NCI-H345 (cell line): ENCODE data around the gene TBC1D9B.

Experiments
- DNase-seq: peaks from one replicate; lab custom pipeline; 2025; lab: John Stamatoyannopoulos, UW

The TBC1D9B gene

DNA sequence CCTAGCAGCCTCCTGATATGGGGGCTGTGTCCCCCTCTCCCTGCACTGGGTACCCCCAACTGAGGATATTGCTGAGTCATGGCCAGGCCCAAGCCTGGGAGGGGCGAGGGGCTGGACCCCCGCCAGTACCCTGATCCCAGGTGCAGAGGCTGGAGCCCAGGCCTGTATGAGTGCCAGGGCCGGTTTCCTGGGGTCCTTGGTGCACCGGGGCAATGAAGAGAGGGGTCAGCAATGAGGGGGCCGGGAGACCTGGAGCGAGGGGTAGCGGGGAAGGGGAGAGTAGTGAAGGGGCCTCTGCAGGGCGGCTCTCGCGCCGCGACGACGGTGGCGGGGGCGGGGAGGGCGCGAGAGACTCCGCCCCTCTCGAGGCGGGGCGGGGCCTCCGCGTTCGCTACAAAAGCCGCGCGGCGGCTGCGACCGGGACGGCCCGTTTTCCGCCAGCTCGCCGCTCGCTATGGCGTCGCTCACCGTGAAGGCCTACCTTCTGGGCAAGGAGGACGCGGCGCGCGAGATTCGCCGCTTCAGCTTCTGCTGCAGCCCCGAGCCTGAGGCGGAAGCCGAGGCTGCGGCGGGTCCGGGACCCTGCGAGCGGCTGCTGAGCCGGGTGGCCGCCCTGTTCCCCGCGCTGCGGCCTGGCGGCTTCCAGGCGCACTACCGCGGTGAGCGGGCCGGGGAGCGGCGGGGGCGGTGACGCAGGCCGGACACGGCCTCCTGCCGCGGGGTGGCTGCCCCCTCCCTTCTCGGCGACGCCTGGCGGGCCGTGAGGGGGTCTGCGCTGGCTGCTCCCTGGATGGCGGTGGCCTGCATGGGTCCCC, 87.0 kb downstream of the TBC1D9B start, which contains the start of gene SQSTM1:
TSS of gene SQSTM1 (plus strand) at position 423 of the 815 bp plus-strand sequence. CDS start at position 455, 32 bp downstream.
- DNase-seq, result peak; percentile 85

DNA sequence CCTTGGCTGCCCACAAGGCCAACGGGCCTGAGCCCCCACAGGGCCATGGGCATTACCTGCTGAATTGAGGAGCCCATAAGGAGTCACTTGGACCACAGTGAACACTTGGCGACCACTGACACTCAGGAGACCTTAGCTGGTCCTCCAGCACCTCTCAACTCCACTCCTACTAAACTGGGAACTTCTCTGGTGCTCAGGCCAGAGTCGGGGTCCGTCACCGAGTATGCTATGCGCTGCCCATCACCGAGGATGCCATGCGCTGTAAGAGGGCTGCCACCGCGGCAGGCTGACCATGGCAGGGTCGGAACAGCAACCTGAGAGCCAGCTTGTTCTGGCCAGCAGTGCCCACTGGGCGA, 87.6 kb downstream of the TBC1D9B start:
- DNase-seq, result no peak

DNA sequence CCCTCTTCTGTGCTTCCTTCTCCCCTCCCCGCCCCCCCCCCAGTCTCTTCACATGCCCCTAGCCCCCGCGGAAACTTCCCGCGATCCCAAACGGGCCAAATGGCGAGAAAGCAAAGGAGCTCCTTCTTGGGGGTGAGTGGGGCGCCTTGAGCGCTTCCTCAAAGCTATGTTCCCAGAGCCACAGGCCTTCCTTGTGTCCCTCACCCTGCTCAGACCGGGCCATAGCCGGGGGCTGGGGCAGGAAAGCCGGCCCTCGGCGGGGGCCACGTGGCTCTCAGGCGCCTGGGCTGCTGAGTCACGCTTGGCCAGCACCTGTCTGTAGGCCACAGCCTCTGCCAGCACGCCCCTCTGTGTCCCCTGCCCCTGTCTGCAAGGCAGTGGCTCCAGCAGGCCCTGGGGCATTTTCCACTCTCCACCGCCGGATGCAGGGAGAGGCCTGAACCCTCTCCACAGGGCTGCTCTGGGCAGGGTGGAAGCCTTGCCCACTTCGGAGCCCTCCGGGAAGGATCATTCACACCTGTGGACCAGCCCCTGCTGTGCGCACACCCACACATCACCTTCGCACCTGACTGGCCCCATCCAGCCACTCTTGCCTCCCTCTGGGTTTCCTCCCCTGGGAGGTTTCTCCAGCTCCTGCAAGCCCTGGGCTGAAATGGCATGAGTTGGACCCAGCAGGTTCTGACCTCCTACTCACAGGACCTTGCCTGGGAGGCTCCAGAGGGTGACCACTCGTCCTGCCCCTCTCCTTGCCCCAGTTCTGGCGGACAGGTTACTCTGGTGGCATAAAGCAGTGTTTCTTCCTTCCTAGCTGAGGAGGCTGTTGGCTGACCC, 88.2 kb downstream of the TBC1D9B start:
- DNase-seq, result peak; percentile 70

DNA sequence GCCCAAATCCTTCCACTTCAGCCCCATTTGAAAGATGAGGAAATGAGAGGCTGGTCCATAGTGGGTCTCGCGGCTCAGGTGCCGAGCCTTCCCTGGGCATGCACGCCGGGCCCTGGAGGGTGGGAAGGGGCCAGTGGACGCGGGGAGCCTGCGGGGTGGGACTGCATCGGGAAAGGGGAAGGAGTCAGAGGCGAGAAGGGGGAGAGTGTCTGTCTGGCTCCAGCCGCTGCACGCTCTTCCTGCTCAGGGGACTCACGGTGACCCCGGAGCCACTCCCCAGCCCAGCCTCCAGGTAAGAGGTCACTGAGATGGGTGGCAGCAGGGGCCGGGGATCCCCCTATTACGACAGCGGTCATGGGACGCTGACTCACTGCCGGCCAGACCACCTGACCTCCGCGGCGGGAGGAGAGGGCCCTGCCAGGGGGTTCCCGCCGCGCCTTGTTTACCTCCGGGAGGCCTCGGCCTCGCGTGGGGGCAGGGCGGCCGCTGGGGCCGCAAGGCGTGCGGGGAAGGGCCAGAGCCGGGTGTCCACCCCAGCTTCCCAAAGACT, 88.9 kb downstream of the TBC1D9B start:
- DNase-seq, result peak; percentile 69

DNA sequence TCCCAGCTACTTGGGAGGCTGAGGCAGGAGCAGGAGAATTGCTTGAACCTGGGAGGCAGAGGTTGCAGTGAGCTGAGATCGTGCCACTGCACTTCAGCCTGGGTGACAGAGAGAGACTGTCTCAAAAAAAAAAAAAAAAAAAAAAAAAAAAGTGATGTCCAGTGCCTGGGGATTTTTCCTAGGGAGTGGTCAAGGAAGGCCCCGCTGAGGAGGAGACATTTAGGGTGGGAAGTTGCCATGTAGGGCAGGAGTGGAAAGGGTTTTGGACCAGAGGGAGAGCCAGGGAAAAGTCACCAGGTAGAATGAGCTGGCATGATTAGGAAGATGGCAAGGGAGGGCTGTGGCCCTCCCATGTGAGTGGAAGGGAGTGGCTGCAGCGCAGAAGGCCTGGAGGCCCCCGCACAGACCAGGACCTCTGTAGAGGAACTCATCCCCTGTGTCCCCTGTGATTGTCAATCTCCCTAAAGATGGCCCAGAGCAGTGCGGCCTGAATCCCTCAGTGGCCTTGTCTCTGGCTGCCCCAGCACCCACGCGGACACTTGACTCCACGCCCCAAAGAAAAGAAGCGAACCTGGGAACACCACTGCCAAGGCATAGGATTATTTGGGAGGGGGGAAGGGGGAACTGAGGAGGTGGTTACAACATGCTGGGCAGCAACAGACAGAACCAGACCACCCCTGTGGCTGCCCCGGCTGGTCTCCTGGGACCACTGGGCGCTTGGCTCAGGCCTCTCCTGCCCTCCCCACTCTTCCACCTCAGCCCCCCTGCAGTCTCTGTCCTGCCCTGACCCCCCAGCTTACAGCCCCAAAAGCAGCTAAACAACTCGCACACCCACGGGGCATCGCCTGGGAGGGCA, 89.6 kb downstream of the TBC1D9B start:
- DNase-seq, result no peak

DNA sequence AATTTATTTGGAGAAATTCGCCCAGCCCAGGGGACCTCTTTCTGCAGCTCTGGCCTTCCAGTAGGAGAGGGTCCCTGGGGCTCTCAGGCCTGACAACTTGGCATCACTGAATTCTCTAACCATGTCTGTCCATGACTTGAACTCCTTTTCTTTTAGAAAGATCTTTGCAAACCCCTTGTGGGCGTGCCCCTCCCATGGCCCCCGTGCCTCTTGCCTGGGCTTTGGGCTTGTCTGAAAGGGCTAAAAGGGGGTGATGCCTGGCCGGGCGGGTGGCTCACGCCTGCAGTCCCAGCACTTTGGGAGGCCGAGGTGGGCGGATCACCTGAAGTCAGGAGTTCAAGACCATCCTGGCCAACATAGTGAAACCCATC, 90.2 kb downstream of the TBC1D9B start:
- no peak for DNase-seq

DNA sequence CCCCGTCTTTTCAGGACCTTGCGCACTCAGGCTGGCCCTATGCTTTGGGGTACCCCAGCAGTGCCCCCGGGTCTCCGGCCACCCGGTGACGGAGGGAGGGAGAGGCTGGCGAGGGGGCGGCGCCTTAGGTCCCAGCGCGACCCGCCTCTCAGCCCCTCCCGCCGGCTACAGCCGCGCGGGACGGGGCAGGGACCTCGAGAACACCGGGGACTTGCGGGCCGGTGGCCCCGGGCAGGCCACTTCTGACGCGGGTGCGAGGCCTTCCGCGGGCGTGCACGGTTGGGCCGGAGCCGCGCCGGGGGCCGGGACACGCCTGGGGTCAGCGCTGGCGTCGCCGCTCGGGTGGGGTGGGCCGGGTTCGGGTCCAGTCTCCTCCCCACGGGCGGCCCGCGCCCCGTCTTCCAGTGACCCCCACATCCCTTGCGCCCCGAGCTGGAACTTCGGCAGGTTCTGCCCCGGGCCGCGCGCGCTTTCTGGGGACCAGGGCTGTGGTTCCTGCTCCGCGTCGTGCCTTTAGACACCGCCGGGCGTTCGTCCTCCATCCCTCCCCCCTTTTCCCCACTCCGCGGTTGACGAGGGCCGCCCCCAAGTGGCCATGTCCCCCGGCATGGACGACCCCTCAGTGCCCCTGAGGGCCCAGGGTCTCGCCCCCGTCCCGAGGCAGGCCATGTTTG, 90.8 kb downstream of the TBC1D9B start:
- DNase-seq, result no peak

DNA sequence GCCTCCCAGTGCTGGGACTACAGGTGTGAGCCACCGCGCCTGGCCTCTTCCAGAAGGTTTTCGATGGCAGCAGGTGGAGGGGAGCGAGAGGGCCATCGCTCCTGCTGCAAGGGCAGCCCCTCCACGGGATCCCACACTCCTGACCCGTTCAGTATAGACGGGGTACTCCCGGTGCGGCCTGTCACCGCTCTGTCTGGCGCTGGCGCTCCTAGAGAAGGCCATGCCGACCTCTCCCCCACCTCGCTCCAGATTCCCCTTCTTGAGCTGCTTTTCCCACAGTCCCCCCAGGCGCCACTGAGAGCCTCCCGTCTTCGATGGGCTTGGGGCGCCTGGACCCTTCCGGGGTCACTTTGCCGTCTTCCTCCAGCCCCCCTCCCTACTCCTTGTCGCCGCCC, 91.3 kb downstream of the TBC1D9B start:
- DNase-seq, result no peak

DNA sequence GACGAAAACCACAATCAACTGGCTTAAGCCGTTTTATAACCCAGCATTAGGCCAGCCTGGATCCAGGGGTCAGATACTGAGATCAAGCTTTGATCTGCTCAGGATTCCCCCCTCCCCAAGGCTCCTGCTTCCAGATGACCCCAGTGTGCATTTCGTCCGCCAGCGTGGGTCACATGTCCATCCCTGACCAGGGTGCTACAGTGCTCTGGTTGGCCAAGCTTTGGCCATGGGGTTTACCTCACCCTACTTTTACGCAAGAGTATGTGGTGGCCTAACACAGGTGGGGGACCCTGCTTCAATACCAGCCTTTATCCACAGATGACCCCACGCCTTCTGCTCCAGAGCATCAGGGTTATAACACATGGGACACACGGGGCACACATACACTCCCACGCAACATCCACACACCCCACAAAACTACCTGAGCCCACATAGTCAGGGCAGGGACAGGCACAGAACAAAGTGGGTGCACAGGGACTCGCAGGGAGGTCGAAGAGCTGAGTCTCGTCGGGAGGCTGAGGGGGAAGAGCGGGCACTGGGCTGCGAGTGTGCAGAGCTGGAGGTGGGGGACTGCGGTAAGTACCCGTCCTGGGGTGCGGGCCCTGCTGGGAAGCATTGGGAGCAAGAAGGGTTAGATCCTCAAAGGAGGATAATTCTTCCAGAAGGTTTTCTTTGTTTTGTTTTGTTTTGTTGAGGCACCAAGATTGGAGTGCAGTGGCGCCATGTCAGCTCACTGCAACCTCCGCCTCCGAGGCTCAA, 92.0 kb downstream of the TBC1D9B start:
- no peak for DNase-seq

DNA sequence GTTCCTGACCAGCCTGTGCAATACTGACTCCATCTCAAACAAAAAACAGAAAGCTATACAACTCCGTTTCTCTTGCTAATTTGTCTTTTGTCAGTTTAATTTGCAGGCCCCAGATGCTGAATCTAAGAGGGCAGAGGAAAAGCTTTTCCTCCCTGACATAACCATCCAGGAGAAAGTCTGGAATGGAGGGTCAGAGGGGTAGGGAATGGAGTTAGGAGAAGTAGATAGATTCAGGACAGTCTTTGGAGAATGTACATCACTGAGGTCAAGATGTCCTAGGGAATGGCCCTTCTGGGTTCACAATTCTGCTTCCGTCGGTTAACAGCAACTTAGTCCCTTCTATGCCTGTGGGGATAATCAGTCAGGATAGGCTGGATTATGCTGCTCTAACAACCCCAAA, 93.6 kb downstream of the TBC1D9B start:
- DNase-seq, result no peak

DNA sequence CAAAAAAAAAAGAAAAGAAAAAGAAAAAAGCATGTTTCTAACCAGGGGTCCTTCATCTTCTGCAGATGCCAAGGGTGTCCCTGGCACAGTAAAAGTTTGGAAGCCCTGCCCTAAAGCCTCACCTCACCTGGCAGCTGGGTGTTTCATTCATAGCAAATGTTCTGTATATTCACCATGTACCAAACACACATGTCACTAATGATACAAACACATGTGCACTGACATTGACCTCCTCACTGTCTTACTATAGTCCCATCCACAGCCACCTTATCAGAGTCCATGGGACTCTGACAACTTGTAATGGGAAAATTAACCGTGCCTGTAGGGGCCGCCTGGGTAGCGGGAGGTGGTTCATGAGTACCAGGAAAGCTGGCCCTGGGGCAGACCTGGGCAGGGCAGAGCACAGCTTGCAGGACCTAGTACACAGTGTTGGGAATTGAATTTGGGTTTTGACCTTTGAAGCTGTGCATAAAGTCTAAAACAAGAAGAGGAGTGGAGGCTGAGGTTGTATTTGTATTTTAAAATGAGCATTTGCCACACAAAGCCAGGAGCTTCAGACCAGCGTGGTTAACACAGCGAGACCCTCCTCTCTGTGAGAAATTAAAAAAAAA, 94.6 kb downstream of the TBC1D9B start:
- DNase-seq, result no peak

DNA sequence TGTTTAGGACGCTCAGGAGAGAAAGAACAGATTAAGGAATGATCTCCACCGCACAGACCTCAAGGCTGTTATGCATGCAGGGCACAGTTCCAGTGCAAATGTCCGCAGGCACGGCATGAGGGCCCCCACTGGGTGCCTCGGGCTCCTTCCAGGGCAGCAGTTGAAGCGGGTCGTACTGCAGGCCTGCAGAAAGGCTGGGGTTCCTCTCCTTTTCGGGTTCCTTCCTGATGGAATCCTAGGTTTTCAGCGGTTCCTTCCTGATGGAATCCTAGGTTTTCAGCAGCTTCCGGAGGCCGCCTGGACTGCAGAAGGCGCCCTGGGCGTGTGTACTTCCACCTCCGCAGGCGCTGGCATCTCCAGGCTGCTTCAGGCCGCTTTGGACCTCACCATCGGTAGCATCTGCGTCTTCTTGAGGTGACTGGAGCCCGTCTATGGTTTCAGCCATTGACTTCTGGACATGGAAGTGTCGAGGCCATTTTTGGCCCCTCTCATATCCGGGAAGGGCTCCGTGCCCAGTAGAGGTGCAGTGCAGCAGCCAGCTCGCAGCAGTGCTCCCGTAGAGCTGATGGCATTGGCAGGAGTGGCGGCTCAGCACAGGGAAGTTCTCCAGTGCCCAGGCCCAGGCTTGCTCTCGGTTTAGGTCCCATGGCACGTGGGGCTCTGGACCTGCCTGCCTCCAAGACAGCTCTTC, 95.4 kb downstream of the TBC1D9B start:
- no peak for DNase-seq
